ENCODE measurements around the gene LSM14B. TPM values are rescaled to one million over a fixed set of nuclear protein-coding genes. Genes with fewer than 3 reads are reported as not detected.

The LSM14B gene
- total RNA-seq, 3 donors from 2014 or later (not counting 1 experiment from before 2014, with no cell fraction given), result 41.1 to 56.2 (median 47.3) TPM

DNA sequence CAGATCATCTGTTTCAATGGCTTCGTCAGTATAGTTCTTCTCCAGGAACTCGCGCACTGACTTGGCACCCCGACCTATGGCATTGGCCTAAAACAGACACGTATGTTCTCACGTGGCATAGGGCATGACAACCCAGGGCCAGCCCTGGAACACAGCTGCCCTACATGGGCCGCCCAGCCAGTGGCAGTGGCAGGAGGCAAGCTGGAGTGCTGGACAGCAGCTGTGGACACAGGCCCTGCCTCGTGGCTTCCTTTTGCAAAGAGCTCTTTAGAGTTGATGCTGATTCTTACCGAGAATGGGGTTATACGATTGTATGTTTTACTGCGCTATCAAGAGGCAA lies 15.9 kb downstream of the LSM14B start:
- DNase-seq, result no peak
- WGBS (ENCODE audit: insufficient coverage), result 86% methylated on average over 11 of the region's 11 CpGs
- Histone ChIP-seq H3K36me3 (ENCODE audit: control insufficient read depth, insufficient read depth, low read length) (peaks cover 66% of the 10 kb centered on the region), H3K4me3 (ENCODE audit: low read length) (no peak overlapping the region), H3K4me1 (ENCODE audit: control insufficient read depth, insufficient read depth, low read length) (peaks cover 25% of the 10 kb centered on the region), H3K27ac (ENCODE audit: low read length) (no peak overlapping the region), H3K9me3 (ENCODE audit: control insufficient read depth, insufficient read depth, low read length) (no peaks in the 10 kb centered on the region), H3K27me3 (ENCODE audit: control insufficient read depth, insufficient read depth, low read length) (no peaks in the 10 kb centered on the region)
- intact Hi-C loops (cut with micrococcal nuclease), result no loop called here
- peaks cover 9% of the 10 kb centered on the region for H3K36me3 Mint-ChIP-seq
- TF ChIP-seq, protein P1, sequence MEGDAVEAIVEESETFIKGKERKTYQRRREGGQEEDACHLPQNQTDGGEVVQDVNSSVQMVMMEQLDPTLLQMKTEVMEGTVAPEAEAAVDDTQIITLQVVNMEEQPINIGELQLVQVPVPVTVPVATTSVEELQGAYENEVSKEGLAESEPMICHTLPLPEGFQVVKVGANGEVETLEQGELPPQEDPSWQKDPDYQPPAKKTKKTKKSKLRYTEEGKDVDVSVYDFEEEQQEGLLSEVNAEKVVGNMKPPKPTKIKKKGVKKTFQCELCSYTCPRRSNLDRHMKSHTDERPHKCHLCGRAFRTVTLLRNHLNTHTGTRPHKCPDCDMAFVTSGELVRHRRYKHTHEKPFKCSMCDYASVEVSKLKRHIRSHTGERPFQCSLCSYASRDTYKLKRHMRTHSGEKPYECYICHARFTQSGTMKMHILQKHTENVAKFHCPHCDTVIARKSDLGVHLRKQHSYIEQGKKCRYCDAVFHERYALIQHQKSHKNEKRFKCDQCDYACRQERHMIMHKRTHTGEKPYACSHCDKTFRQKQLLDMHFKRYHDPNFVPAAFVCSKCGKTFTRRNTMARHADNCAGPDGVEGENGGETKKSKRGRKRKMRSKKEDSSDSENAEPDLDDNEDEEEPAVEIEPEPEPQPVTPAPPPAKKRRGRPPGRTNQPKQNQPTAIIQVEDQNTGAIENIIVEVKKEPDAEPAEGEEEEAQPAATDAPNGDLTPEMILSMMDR (IDR thresholded peaks at IDR 0.05), result no peak
- peaks cover 44 to 49% of the 10 kb centered on the region in 2 donors for H3K4me1 Mint-ChIP-seq
- ATAC-seq, result no peak
- H3K4me3 Mint-ChIP-seq, result peak overlapping the region; percentile 10
- H3K27me3 Mint-ChIP-seq (ENCODE audit: low read depth in 2 of 2), result no peaks in the 10 kb centered on the region
- H3K9me3 Mint-ChIP-seq, result no peaks in the 10 kb centered on the region
- H3K27ac Mint-ChIP-seq, result peak overlapping the region; percentile 47 to 76

DNA sequence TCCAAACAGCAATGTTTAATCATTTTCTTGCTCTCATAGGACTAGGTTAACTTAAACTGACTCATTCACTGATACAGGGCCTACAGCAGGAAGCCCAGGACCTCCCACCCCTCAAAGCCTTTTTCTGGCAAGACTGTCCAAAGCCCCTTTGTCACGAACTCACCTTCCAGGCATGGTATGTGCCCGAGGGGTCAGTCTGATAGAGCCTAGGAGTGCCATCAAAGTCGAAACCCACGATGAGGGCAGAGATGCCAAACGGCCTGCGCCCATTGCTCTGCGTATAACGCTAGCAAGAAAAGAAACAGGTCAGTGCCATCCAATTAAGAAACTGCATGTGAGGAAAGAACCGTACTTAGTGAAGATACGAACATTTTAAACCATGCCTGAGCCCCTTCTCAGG lies 16.6 kb downstream of the LSM14B start:
- Mint-ChIP-seq H3K4me1 (peaks cover 44 to 49% of the 10 kb centered on the region in 2 donors), H3K27ac (peak overlapping the region in 1 of 2 donors; percentile 76), H3K4me3 (no peak overlapping the region), H3K36me3 (peaks cover 9% of the 10 kb centered on the region), H3K27me3 (ENCODE audit: low read depth in 2 of 2) (no peaks in the 10 kb centered on the region), H3K9me3 (no peaks in the 10 kb centered on the region)
- no peak for DNase-seq
- peaks cover 19% of the 10 kb centered on the region for H3K4me1 ChIP-seq (ENCODE audit: control insufficient read depth, insufficient read depth, low read length)
- H3K4me3 ChIP-seq (ENCODE audit: low read length), result no peak overlapping the region
- no peaks in the 10 kb centered on the region for H3K27me3 ChIP-seq (ENCODE audit: control insufficient read depth, insufficient read depth, low read length)
- H3K9me3 ChIP-seq (ENCODE audit: control insufficient read depth, insufficient read depth, low read length), result no peaks in the 10 kb centered on the region
- peaks cover 61% of the 10 kb centered on the region for H3K36me3 ChIP-seq (ENCODE audit: control insufficient read depth, insufficient read depth, low read length)
- TF ChIP-seq, protein P1 (IDR thresholded peaks at IDR 0.05), result no peak
- H3K27ac ChIP-seq (ENCODE audit: low read length), result no peak overlapping the region
- WGBS (ENCODE audit: insufficient coverage), result 97% methylated on average over 10 of the region's 10 CpGs
- ATAC-seq, result no peak
- intact Hi-C loops (cut with micrococcal nuclease), result no loop called here

DNA sequence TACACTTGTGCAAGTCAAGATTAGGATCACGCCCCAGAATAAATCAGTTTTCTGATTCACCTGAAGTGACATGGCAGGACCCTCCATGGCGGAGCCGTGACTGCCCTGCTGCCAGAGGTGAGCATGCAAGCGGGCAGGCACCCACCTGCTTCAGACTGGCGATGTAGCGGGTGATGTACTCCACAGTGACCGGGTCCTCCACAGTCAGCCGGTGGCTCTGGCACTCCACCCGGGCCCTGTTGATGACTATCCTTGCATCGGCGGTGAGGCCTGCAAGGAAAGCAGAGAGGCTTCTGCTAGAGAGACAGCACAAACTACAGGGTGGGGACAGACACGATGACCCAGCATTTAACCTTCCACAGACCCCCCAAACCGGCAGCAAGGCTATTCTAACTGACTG lies 17.4 kb downstream of the LSM14B start:
- intact Hi-C loops (cut with micrococcal nuclease), result loop anchor here (5.0 kb wide), 1 partner anchor 72 kb away; the partner anchor contains the start of gene TAF4
- no peak for DNase-seq
- H3K9me3 ChIP-seq (ENCODE audit: control insufficient read depth, insufficient read depth, low read length), result no peaks in the 10 kb centered on the region
- no peak overlapping the region for H3K4me3 Mint-ChIP-seq
- H3K36me3 ChIP-seq (ENCODE audit: control insufficient read depth, insufficient read depth, low read length), result peaks cover 56% of the 10 kb centered on the region
- H3K27me3 ChIP-seq (ENCODE audit: control insufficient read depth, insufficient read depth, low read length), result no peaks in the 10 kb centered on the region
- H3K4me1 ChIP-seq (ENCODE audit: control insufficient read depth, insufficient read depth, low read length), result peaks cover 24% of the 10 kb centered on the region
- no peak overlapping the region for H3K27ac ChIP-seq (ENCODE audit: low read length)
- H3K4me1 Mint-ChIP-seq, result peaks cover 47 to 53% of the 10 kb centered on the region in 2 donors
- ATAC-seq, result no peak
- TF ChIP-seq, protein P1 (IDR thresholded peaks at IDR 0.05), result no peak
- peaks cover 9% of the 10 kb centered on the region for H3K36me3 Mint-ChIP-seq
- no peaks in the 10 kb centered on the region for H3K9me3 Mint-ChIP-seq
- H3K4me3 ChIP-seq (ENCODE audit: low read length), result no peak overlapping the region
- H3K27ac Mint-ChIP-seq, result peak overlapping the region in 1 of 2 donors; percentile 90
- WGBS (ENCODE audit: insufficient coverage), result 97% methylated on average over 12 of the region's 13 CpGs
- H3K27me3 Mint-ChIP-seq (ENCODE audit: low read depth in 2 of 2), result no peaks in the 10 kb centered on the region

DNA sequence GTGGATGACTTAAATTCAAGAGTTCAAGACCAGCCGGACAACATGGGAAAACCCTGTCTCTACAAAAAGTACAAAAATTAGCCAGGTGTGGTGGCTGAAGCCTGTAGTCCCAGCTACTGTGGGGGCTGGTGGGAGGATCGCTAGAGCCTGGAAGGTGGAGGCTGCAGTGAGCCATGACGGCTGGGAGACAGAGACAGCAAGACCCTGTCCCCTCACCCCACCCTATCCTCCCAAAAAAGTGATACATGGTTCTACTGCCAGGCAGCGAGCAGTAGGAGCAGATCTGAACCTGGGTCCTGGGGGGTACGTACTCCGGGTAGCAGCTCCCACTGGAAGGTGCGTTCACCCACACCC lies 18.7 kb downstream of the LSM14B start:
- H3K27ac Mint-ChIP-seq, result peak overlapping the region; percentile 79 to 90
- Histone ChIP-seq H3K27ac (ENCODE audit: low read length) (peak overlapping the region; percentile 3), H3K27me3 (ENCODE audit: control insufficient read depth, insufficient read depth, low read length) (no peaks in the 10 kb centered on the region), H3K4me3 (ENCODE audit: low read length) (no peak overlapping the region), H3K9me3 (ENCODE audit: control insufficient read depth, insufficient read depth, low read length) (no peaks in the 10 kb centered on the region), H3K36me3 (ENCODE audit: control insufficient read depth, insufficient read depth, low read length) (peaks cover 42% of the 10 kb centered on the region), H3K4me1 (ENCODE audit: control insufficient read depth, insufficient read depth, low read length) (peaks cover 30% of the 10 kb centered on the region)
- no peak for DNase-seq
- peak overlapping the region; percentile 91 for H3K4me3 Mint-ChIP-seq
- no peaks in the 10 kb centered on the region for H3K9me3 Mint-ChIP-seq
- H3K27me3 Mint-ChIP-seq (ENCODE audit: low read depth in 2 of 2), result no peaks in the 10 kb centered on the region
- TF ChIP-seq, protein P1 (IDR thresholded peaks at IDR 0.05), result no peak
- intact Hi-C loops (cut with micrococcal nuclease), result loop anchor here (5.0 kb wide), 1 partner anchor 74 kb away; the partner anchor contains the start of gene TAF4
- peaks cover 59 to 64% of the 10 kb centered on the region in 2 donors for H3K4me1 Mint-ChIP-seq
- peaks cover 9% of the 10 kb centered on the region for H3K36me3 Mint-ChIP-seq
- WGBS (ENCODE audit: insufficient coverage), result 62% methylated on average over 5 of the region's 7 CpGs
- ATAC-seq, result no peak
